Neural progenitor cell (in vitro differentiated cells): ENCODE measurements around the gene LRFN4.

Experiments
- EZH2 ChIP-seq: fragments of 200-600 bp; sonication (generic); IDR thresholded peaks from 2 replicates; pipeline ENCODE4 v1.6.1; 2017; ENCODE audit warnings: antibody characterized with exemption, mild to moderate bottlenecking, moderate library complexity
- EZH2phosphoT487 ChIP-seq: fragments of 200-600 bp; sonication (generic); IDR thresholded peaks from 2 replicates; pipeline ENCODE4 v1.6.1; 2017; ENCODE audit warnings: antibody characterized with exemption
- TF ChIP-seq, protein P1 (sequence below): fragments of 200-600 bp; sonication (generic); IDR thresholded peaks from 2 replicates; pipeline ENCODE4 v1.5.1; 2017; ENCODE audit warnings: antibody characterized with exemption, mild to moderate bottlenecking

DNA sequence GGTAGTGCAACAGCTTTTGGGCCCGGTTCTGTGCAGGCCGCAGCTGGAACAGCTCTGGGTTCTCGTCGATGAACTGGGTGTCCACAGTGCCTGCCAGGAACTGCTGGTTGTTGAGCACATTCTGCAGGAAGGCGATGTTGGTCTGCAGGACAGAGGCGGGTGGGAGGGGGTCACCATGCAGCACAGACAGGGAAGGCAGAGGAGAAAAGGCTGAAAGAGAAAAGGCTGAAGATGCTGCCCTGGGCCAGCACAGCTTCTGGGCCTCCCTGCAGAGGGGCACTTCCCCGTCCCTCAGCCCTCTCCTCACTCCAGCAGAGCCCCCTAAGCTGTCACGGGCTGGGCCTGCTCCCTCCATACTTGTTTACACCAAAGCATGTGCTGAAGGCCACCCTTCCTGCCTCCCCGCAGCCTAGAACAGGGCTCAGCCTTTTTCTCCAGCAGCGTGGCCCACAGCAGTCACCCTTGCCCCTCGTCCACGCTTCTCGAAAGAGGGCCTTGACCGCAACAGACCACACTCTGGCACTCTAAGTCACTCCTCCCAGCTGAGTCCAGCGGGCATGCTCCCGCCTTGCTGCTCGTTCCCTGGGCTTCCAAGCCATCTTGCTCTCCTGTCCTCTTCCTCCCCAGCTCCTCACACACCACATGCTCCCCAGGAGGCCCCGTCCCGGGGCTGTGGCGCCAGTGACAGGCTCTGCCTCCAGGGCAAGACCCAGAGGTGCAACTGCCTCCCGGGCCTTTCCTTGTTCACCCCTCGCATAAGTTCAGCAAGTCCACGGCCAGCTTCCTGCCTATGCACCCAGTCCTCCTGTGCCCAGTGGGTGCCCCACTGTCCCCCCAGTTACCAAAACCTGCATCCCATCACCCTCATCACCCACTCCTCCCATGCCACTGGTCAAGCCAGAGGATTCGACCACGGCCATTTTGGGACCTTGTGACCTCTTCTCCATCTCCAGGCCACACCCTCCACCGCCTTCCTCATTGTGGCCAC lies 3.3 kb upstream of the LRFN4 start:
- TF ChIP-seq, protein P1, sequence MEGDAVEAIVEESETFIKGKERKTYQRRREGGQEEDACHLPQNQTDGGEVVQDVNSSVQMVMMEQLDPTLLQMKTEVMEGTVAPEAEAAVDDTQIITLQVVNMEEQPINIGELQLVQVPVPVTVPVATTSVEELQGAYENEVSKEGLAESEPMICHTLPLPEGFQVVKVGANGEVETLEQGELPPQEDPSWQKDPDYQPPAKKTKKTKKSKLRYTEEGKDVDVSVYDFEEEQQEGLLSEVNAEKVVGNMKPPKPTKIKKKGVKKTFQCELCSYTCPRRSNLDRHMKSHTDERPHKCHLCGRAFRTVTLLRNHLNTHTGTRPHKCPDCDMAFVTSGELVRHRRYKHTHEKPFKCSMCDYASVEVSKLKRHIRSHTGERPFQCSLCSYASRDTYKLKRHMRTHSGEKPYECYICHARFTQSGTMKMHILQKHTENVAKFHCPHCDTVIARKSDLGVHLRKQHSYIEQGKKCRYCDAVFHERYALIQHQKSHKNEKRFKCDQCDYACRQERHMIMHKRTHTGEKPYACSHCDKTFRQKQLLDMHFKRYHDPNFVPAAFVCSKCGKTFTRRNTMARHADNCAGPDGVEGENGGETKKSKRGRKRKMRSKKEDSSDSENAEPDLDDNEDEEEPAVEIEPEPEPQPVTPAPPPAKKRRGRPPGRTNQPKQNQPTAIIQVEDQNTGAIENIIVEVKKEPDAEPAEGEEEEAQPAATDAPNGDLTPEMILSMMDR: no peak
- no peak for TF ChIP-seq EZH2
- TF ChIP-seq EZH2phosphoT487: no peak
